Brain microvascular endothelial cell (primary cell): ENCODE measurements around the gene PRRC2C.

Source experiments
- DNase-seq: peaks from one replicate; pipeline ENCODE4 v3.0.0-alpha.2; 2020
- H3K27ac ChIP-seq: fragments of 250-450 bp; sonication (Bioruptor Pico); 2 replicates; pipeline ENCODE4 v1.5.1; 2020; ENCODE audit warnings: mild to moderate bottlenecking, moderate library complexity
- H3K27me3 ChIP-seq: fragments of 250-450 bp; sonication (Bioruptor Pico); replicated peaks from 2 replicates; pipeline ENCODE4 v1.5.1; 2020; ENCODE audit warnings: mild to moderate bottlenecking
- H3K36me3 ChIP-seq: fragments of 250-450 bp; sonication (Bioruptor Pico); replicated peaks from 2 replicates; pipeline ENCODE4 v1.5.1; 2020; ENCODE audit warnings: mild to moderate bottlenecking
- H3K4me3 ChIP-seq: 2 replicates; pipeline ENCODE4 v1.5.1; 2011; ENCODE audit warnings: low read depth, mild to moderate bottlenecking, control low read depth, low read length, moderate library complexity
- in situ Hi-C: cut with HindIII; loops from 2 replicates; pipeline ENCODE4 v1.10.0; 2017; ENCODE audit warnings: low sequenced_read_pairs, low pct_ligation_motif_present
- TF ChIP-seq, protein P1 (sequence below): IDR thresholded peaks from 2 replicates; pipeline ENCODE4 v1.5.1; 2011; ENCODE audit warnings: low read depth, mild to moderate bottlenecking, moderate library complexity, low read length, control low read depth, inconsistent platforms; ENCODE audit errors: missing control alignments

Gene PRRC2C

GRCh38 chr1:171515299-171515698, 30.0 kb downstream of the PRRC2C start:
- Histone ChIP-seq H3K4me3 (no peak overlapping the region), H3K27ac (no peak overlapping the region), H3K27me3 (no peaks in the 10 kb centered on the region), H3K36me3 (peaks cover 41% of the 10 kb centered on the region)
- DNase-seq: no peak
- TF ChIP-seq, protein P1, sequence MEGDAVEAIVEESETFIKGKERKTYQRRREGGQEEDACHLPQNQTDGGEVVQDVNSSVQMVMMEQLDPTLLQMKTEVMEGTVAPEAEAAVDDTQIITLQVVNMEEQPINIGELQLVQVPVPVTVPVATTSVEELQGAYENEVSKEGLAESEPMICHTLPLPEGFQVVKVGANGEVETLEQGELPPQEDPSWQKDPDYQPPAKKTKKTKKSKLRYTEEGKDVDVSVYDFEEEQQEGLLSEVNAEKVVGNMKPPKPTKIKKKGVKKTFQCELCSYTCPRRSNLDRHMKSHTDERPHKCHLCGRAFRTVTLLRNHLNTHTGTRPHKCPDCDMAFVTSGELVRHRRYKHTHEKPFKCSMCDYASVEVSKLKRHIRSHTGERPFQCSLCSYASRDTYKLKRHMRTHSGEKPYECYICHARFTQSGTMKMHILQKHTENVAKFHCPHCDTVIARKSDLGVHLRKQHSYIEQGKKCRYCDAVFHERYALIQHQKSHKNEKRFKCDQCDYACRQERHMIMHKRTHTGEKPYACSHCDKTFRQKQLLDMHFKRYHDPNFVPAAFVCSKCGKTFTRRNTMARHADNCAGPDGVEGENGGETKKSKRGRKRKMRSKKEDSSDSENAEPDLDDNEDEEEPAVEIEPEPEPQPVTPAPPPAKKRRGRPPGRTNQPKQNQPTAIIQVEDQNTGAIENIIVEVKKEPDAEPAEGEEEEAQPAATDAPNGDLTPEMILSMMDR: no peak
- in situ Hi-C loops: no loop called here

GRCh38 chr1:171515741-171516140, 30.4 kb downstream of the PRRC2C start:
- Histone ChIP-seq H3K36me3 (peaks cover 42% of the 10 kb centered on the region), H3K27ac (no peak overlapping the region), H3K4me3 (no peak overlapping the region), H3K27me3 (no peaks in the 10 kb centered on the region)
- no peak for DNase-seq
- TF ChIP-seq, protein P1: no peak
- in situ Hi-C loops: no loop called here

GRCh38 chr1:171521567-171521966, 36.2 kb downstream of the PRRC2C start:
- no peak for DNase-seq
- in situ Hi-C loops: no loop called here
- Histone ChIP-seq H3K4me3 (no peak overlapping the region), H3K27me3 (no peaks in the 10 kb centered on the region), H3K27ac (no peak overlapping the region), H3K36me3 (peaks cover 52% of the 10 kb centered on the region)
- TF ChIP-seq, protein P1: no peak

- in situ Hi-C loops: no loop called here
- peaks cover 54% of the 10 kb centered on the region for H3K36me3 ChIP-seq
- H3K4me3 ChIP-seq: no peak overlapping the region
- H3K27me3 ChIP-seq: no peaks in the 10 kb centered on the region
- TF ChIP-seq, protein P1: no peak
- H3K27ac ChIP-seq: no peak overlapping the region
- no peak for DNase-seq
These were observed 45.3 kb downstream of the PRRC2C start for GRCh38 chr1:171530676-171531075.

GRCh38 chr1:171532520-171532919, 47.2 kb downstream of the PRRC2C start:
- no peak for DNase-seq
- H3K27me3 ChIP-seq: no peaks in the 10 kb centered on the region
- in situ Hi-C loops: no loop called here
- H3K36me3 ChIP-seq: peaks cover 67% of the 10 kb centered on the region
- no peak overlapping the region for H3K4me3 ChIP-seq
- H3K27ac ChIP-seq: no peak overlapping the region
- TF ChIP-seq, protein P1: no peak

DNA sequence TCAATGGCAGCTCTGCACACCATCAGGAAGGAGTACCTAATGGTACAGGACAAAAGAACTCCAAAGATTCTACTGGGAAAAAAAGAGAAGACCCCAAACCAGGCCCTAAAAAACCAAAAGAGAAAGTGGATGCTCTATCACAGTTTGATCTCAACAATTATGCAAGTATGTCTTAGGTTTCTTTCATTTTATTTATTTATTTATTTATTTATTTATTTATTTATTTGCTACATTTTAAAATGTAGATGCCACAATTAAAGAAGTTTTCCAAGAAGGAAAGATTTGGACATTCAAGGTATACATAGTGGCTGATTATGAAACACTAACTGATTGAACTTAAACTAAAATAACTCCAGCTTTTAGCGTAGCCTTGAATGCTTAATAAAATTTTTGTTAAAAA, 60.2 kb downstream of the PRRC2C start:
- no peak for DNase-seq
- Histone ChIP-seq H3K36me3 (peaks cover 57% of the 10 kb centered on the region), H3K27me3 (no peaks in the 10 kb centered on the region), H3K27ac (no peak overlapping the region), H3K4me3 (no peak overlapping the region)
- in situ Hi-C loops: no loop called here
- TF ChIP-seq, protein P1: no peak
